ENCODE measurements around the gene IQGAP3.
"Not testable (repeated sequence)": the region's sequence is repeated elsewhere in the genome, so short reads cannot be mapped to it uniquely, and the experiment has no call there.

Gene IQGAP3

DNA sequence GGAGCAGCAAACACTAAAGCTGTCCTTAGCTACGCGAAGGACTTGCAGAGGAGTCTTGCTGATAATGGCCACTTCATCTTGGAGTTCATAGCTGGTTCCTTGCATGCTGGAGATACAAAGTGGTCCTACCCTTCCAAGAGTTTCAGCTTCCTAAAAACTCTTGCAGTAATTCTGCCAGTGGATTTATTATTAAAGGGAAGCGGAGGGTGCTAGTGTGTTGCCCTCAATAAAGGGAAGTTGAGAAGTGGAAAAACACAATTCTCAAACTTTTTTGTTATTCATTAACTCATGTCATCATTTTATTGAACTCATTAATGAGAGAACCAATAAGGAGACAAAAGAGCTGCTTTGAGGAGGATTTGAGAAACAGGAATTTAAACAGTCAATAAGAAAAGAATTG lies 40.3 kb upstream of the IQGAP3 start:
- no peaks in the 10 kb centered on the region for H3K27me3 ChIP-seq
- DNase-seq = no peak
- H3K4me3 ChIP-seq = no peak overlapping the region
- no peak for TF ChIP-seq CTCF (IDR thresholded peaks at IDR 0.05)
- H3K9me3 ChIP-seq = no peaks in the 10 kb centered on the region
- H3K27ac ChIP-seq = no peak overlapping the region
- intact Hi-C loops (cut with DNase I; ENCODE audit: low total_unique reads) = no loop called here
- H3K4me1 ChIP-seq = peaks cover 0 to 37% (median 20%) of the 10 kb centered on the region in 4 donors
- no peaks in the 10 kb centered on the region for H3K36me3 ChIP-seq

- H3K27me3 ChIP-seq; H3K36me3 ChIP-seq; DNase-seq; H3K4me3 ChIP-seq; H3K27ac ChIP-seq; intact Hi-C loops (cut with DNase I; ENCODE audit: low total_unique reads); H3K9me3 ChIP-seq: not testable (repeated sequence)
- peaks cover 0 to 16% (median 3%) of the 10 kb centered on the region in 4 donors for H3K4me1 ChIP-seq
Measured at GRCh38 chr1:156610072-156610471, 37.7 kb upstream of the IQGAP3 start.

DNA sequence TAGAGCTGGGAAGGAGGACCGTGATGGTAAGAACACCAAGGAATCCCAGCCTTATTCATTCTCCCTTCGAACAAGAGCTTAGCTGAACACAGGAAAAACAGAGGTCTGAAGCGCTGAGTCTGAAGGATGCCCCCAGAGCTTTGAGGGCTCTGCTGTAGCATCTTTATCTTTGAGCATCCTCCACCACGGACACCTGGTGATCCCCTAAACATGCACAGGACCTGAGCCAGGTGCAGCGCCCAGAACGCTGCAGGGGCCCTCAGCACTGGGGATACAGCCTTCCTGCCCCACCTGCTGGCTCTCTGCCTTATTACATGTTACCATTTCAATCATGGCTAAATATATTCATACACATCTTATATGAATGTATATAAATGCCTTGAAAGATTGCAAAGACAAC lies 36.6 kb upstream of the IQGAP3 start:
- peak in 1 of 2 experiments; percentile 12 for TF ChIP-seq CTCF (IDR thresholded peaks at IDR 0.05)
- no peaks in the 10 kb centered on the region for H3K27me3 ChIP-seq
- H3K4me1 ChIP-seq = peaks cover 0 to 6% (median 0%) of the 10 kb centered on the region in 4 donors
- no peaks in the 10 kb centered on the region for H3K36me3 ChIP-seq
- no peak overlapping the region for H3K4me3 ChIP-seq
- H3K9me3 ChIP-seq = no peaks in the 10 kb centered on the region
- DNase-seq = no peak
- intact Hi-C loops (cut with DNase I; ENCODE audit: low total_unique reads) = loop anchor here (5.0 kb wide), 2 partner anchors 157 to 222 kb away; no protein-coding TSS in a partner anchor
- no peak overlapping the region for H3K27ac ChIP-seq

- Histone ChIP-seq H3K9me3 (no peaks in the 10 kb centered on the region), H3K36me3 (no peaks in the 10 kb centered on the region), H3K4me1 (peaks cover 0 to 6% (median 0%) of the 10 kb centered on the region in 4 donors), H3K27me3 (no peaks in the 10 kb centered on the region), H3K4me3 (no peak overlapping the region), H3K27ac (peak overlapping the region in 1 of 2 donors; percentile 14)
- intact Hi-C loops (cut with DNase I; ENCODE audit: low total_unique reads) = loop anchor here (5.0 kb wide), 2 partner anchors 156 to 221 kb away; no protein-coding TSS in a partner anchor
- DNase-seq = no peak
- TF ChIP-seq CTCF (IDR thresholded peaks at IDR 0.05) = peak; percentile 83 to 89
Measured at GRCh38 chr1:156608036-156608674, 35.8 kb upstream of the IQGAP3 start.

DNA sequence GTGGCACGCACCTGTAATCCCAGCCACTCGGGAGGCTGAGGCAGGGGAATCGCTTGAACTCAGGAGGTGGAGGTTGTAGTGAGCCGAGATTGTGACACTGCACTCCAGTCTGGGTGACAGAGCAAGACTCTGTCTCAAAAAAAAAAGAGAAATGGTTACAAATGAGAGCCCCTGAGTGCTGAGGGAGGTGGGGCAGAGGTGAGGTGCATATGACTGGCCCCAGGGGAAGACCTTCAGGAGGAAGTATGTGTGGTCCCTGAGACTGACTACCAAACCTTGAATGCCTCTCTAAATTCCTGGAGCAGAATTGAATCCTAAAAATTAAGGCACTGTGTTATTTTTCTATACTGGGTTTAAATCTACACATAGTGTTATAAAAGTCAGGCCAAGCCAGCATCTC lies 35.0 kb upstream of the IQGAP3 start:
- not testable (repeated sequence) for H3K9me3 ChIP-seq, H3K4me1 ChIP-seq, H3K27ac ChIP-seq, H3K36me3 ChIP-seq, DNase-seq, H3K27me3 ChIP-seq, H3K4me3 ChIP-seq
- intact Hi-C loops (cut with DNase I; ENCODE audit: low total_unique reads) = loop anchor here (5.0 kb wide), 2 partner anchors 155 to 220 kb away; no protein-coding TSS in a partner anchor

DNA sequence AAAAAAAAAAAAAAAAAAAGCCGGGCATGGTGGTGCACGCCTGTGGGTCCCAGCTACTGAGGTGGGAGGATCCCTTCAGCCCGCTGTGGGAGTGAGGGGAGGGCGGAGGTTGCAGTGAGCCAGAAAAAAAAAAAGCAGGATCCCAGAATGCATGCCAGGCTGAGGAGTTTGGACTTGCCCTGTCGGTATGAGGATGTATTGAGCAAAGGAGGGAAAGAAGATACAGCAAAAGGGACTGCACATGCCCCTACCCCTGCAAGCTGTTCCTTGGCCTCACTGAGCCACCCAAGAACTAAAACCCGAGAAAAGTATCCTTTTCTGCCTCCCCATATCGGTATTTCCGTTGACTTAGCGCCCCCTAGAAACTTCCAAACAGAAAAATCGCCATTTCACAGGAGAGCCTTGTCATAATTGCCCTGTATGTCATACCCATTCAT lies 30.2 kb upstream of the IQGAP3 start:
- Histone ChIP-seq H3K9me3 (no peaks in the 10 kb centered on the region), H3K36me3 (peaks cover 0 to 16% (median 11%) of the 10 kb centered on the region in 3 donors), H3K4me1 (peaks cover 0 to 15% (median 15%) of the 10 kb centered on the region in 4 donors), H3K4me3 (no peak overlapping the region), H3K27me3 (no peaks in the 10 kb centered on the region), H3K27ac (no peak overlapping the region)
- no peak for TF ChIP-seq CTCF (IDR thresholded peaks at IDR 0.05)
- intact Hi-C loops (cut with DNase I; ENCODE audit: low total_unique reads) = no loop called here
- no peak for DNase-seq
